Progenitor cell of endocrine pancreas (in vitro differentiated cells): ENCODE data around the gene XPNPEP1. TPM values are rescaled to one million over a fixed set of nuclear protein-coding genes. Genes with fewer than 3 reads are reported as not detected.

Experiments used
- DNase-seq: peaks from one replicate; pipeline ENCODE4 v3.0.0; 2021; ENCODE audit warnings: low spot score; ENCODE audit not compliant: unreplicated experiment
- H3K27ac Mint-ChIP-seq: 2 replicates; pipeline ENCODE4 v1.8.0; 2021; ENCODE audit warnings: mild to moderate bottlenecking, moderate library complexity, mixed read lengths
- H3K27me3 Mint-ChIP-seq: 2 replicates; pipeline ENCODE4 v1.8.0; 2021; ENCODE audit warnings: mixed read lengths
- H3K36me3 Mint-ChIP-seq: 2 replicates; pipeline ENCODE4 v1.8.0; 2022; ENCODE audit warnings: mixed read lengths; ENCODE audit not compliant: insufficient read depth
- H3K4me1 Mint-ChIP-seq: 2 replicates; pipeline ENCODE4 v1.8.0; 2021; ENCODE audit warnings: low read depth, mixed read lengths
- H3K4me3 Mint-ChIP-seq: 2 replicates; pipeline ENCODE4 v1.8.0; 2021; ENCODE audit warnings: low read depth, mild to moderate bottlenecking, moderate library complexity, mixed read lengths
- H3K9me3 Mint-ChIP-seq: 2 replicates; pipeline ENCODE4 v1.8.0; 2021; ENCODE audit warnings: low read depth, mixed read lengths
- total RNA-seq: library from RNA; stranded (reverse); gene quantifications from 2 replicates; pipeline ENCODE4 v1.2.1, GENCODE V29; 2021
- TF ChIP-seq, protein P1 (sequence below): fragments of 200-600 bp; sonication (generic); IDR thresholded peaks from one replicate; pipeline ENCODE4 v1.5.0; 2021; ENCODE audit warnings: antibody characterized with exemption, mild to moderate bottlenecking; ENCODE audit not compliant: unreplicated experiment

XPNPEP1 gene
- total RNA-seq, 1 donor from 2014 or later, result 40.0 TPM

DNA sequence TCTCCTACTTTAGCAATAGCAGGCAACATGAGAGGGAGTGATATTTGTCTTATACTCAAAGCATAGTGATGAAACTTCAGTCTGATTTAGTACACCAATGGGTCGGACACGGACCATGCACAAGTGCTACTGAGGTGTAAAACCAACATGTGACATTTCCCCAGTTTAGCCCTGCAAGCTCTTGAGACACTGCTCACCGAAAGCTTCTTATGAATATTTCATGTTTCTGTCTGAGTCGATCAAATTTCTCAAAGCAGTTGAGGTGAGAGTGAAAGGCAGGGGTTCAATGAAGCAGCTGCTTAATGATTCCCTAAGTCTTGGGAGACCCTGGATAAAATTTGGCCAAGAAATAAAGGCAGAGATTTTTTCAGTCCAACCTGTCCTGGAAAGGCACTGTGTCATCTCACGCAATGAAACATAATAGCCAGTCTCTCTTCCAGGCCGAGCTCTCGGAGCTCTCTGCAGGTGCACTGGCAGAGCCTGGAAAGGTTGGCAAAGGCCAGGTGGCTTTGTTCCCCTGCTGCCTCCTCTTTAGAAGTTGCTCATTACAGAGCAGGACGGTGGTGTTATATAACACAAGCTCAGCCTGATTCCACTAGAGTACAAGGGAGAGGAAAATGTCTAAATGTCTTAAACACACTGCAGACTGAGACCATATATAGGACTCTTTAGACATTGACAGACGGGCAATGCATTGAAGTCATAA is 33.9 kb upstream of the XPNPEP1 start:
- Mint-ChIP-seq H3K4me3 (no peak overlapping the region), H3K4me1 (peaks cover 23% of the 10 kb centered on the region), H3K27me3 (peaks cover 13% of the 10 kb centered on the region), H3K9me3 (no peaks in the 10 kb centered on the region), H3K36me3 (peaks cover 1% of the 10 kb centered on the region), H3K27ac (no peak overlapping the region)
- DNase-seq, result no peak
- TF ChIP-seq, protein P1, sequence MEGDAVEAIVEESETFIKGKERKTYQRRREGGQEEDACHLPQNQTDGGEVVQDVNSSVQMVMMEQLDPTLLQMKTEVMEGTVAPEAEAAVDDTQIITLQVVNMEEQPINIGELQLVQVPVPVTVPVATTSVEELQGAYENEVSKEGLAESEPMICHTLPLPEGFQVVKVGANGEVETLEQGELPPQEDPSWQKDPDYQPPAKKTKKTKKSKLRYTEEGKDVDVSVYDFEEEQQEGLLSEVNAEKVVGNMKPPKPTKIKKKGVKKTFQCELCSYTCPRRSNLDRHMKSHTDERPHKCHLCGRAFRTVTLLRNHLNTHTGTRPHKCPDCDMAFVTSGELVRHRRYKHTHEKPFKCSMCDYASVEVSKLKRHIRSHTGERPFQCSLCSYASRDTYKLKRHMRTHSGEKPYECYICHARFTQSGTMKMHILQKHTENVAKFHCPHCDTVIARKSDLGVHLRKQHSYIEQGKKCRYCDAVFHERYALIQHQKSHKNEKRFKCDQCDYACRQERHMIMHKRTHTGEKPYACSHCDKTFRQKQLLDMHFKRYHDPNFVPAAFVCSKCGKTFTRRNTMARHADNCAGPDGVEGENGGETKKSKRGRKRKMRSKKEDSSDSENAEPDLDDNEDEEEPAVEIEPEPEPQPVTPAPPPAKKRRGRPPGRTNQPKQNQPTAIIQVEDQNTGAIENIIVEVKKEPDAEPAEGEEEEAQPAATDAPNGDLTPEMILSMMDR, result no peak

DNA sequence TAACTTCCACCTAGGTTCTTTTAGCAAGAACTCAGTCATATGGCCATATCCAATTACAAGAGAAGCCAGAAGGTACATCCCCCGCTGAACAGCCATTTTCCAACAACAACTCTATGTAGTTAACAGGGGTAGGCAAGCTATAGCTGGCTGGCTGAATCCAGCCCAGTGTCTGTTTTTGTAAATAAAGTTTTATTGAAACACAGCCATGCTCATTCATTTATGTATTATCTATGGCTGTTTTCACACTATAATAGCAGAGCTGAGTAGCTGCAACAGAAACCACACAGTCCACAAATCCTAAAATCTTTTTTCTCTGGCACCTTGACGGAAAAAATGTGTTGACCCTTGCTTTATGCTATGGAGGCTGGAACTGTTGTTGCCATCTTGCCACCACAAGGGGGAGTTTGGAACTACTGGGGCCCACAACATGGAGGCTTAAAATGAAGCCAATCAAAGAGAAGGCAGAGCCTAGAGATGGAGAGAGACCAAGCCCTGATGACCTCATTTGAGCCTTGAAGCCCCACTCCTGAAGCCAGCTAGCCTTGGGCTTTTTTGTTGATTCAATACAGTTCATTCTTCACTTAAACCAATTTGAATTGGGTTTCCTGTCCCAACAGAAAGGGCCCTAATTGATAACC is 33.3 kb upstream of the XPNPEP1 start:
- TF ChIP-seq, protein P1, result peak; percentile 65
- H3K9me3 Mint-ChIP-seq, result no peaks in the 10 kb centered on the region
- peaks cover 13% of the 10 kb centered on the region for H3K27me3 Mint-ChIP-seq
- H3K27ac Mint-ChIP-seq, result no peak overlapping the region
- peaks cover 18% of the 10 kb centered on the region for H3K4me1 Mint-ChIP-seq
- H3K4me3 Mint-ChIP-seq, result no peak overlapping the region
- DNase-seq, result no peak
- peaks cover 1% of the 10 kb centered on the region for H3K36me3 Mint-ChIP-seq

DNA sequence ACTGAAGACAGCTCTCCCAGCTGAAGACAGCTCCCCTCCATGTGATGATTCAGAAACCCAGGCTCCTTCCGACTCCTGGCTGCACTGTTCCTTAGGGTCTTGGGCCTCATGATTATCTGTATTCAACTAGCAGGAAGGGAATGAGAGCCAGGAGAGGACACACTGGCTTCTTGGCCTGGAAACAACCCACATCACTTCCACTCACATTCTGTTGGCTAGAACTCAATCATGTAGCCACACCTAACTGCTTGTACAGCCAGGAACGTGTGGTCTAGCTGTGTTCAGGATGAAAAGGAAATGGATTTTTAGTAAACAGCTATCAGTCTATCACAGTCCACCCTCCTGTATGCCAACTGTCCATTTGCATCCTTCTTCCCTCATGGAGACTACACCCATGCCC is 30.5 kb upstream of the XPNPEP1 start:
- H3K27me3 Mint-ChIP-seq, result peaks cover 15% of the 10 kb centered on the region
- no peak for DNase-seq
- H3K27ac Mint-ChIP-seq, result no peak overlapping the region
- H3K36me3 Mint-ChIP-seq, result peaks cover 1% of the 10 kb centered on the region
- no peak overlapping the region for H3K4me3 Mint-ChIP-seq
- TF ChIP-seq, protein P1, result no peak
- no peaks in the 10 kb centered on the region for H3K9me3 Mint-ChIP-seq
- H3K4me1 Mint-ChIP-seq, result peaks cover 8% of the 10 kb centered on the region

DNA sequence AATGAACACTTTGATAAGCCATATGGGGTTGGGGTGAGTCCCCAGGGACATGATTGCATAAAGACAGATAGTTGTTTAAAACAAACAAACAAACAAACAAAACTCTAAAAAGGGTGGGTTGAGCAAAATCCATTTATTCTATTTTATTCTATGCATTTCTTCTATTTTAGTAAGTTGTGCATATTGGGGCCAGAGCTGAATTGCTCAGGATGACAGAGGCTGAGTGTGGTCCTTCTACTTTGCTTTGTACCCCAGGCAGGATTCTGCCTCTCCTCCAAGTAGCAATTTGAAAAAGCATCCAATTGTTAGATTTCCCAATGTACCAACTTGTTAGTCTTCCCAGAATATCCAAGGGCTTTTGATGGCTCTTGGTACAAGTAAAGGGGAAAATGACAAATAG is 29.2 kb upstream of the XPNPEP1 start:
- Mint-ChIP-seq H3K36me3 (peaks cover 1% of the 10 kb centered on the region), H3K27me3 (peaks cover 12% of the 10 kb centered on the region), H3K27ac (no peak overlapping the region), H3K9me3 (no peaks in the 10 kb centered on the region), H3K4me1 (peaks cover 1% of the 10 kb centered on the region), H3K4me3 (no peak overlapping the region)
- no peak for DNase-seq
- TF ChIP-seq, protein P1, result no peak

DNA sequence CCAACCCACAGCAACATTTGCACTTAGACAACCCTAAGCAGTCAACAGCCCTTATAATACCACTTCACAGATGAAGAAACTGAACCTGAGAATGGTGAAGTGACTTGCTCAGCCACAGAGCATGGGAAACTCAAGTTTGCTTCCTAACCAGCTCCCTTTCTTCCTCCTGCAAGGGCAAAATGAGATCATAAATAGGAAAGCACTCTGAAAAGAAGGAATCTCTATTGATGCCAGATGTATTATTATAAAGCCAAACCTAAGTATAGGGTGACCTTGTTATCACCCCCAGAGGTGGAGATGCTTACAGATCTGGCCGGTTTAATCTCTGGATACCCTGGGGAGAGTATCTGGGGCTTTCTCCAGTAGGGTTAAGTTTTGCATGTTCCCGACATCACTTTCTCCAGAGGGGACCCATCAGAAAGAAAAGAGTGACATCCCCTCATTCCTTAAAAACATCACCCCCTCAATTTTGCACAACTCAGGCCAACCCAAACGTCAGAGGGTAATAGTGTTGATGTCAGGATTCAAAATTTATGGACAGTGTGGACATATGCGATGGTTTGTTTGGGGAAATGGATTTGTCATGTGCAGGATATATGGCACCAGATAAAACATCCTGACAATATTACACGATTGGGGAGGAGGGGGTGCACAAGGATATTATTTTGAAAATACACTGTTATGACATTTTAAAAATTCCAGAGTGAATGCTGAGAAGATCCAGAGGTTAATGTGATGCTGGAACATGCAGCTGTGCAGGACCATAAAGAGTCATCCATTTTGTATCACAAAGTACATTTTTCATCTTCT is 24.0 kb upstream of the XPNPEP1 start:
- Mint-ChIP-seq H3K27ac (no peak overlapping the region), H3K27me3 (peaks cover 13% of the 10 kb centered on the region), H3K36me3 (no peaks in the 10 kb centered on the region), H3K4me3 (no peak overlapping the region), H3K9me3 (no peaks in the 10 kb centered on the region), H3K4me1 (no peaks in the 10 kb centered on the region)
- no peak for DNase-seq
- TF ChIP-seq, protein P1, result no peak
